ENCODE results near the gene MAPK7.

Gene MAPK7

GRCh38 chr17:19363460-19364035 is 14.8 kb upstream of the MAPK7 start:
- DNase-seq (ENCODE audit: low spot score), result no peak

- no peak for DNase-seq (ENCODE audit: low spot score)
Measured at GRCh38 chr17:19364699-19365498, 13.4 kb upstream of the MAPK7 start.

- no peak for DNase-seq (ENCODE audit: low spot score)
Measured at GRCh38 chr17:19365499-19365817, 12.8 kb upstream of the MAPK7 start.

- DNase-seq (ENCODE audit: low spot score), result no peak
Measured at GRCh38 chr17:19365833-19366636, 12.3 kb upstream of the MAPK7 start.

- no peak for DNase-seq (ENCODE audit: low spot score)
Measured at GRCh38 chr17:19366637-19366972, 11.7 kb upstream of the MAPK7 start.

GRCh38 chr17:19368229-19368628 is 10.1 kb upstream of the MAPK7 start:
- no peak for DNase-seq (ENCODE audit: low spot score)

- DNase-seq (ENCODE audit: low spot score), result no peak
Measured at GRCh38 chr17:19369107-19369778, 9.1 kb upstream of the MAPK7 start.

- no peak for DNase-seq (ENCODE audit: low spot score)
Measured at GRCh38 chr17:19369846-19370492, 8.3 kb upstream of the MAPK7 start.

GRCh38 chr17:19370493-19370960 is 7.8 kb upstream of the MAPK7 start:
- peak; percentile 84 for DNase-seq (ENCODE audit: low spot score)

GRCh38 chr17:19371259-19372010 is 6.9 kb upstream of the MAPK7 start:
- DNase-seq (ENCODE audit: low spot score), result no peak

- no peak for DNase-seq (ENCODE audit: low spot score)
Measured at GRCh38 chr17:19372011-19372370, 6.3 kb upstream of the MAPK7 start.

- no peak for DNase-seq (ENCODE audit: low spot score)
Measured at GRCh38 chr17:19372439-19372838, 5.9 kb upstream of the MAPK7 start.

GRCh38 chr17:19372866-19373504 is 5.3 kb upstream of the MAPK7 start:
- no peak for DNase-seq (ENCODE audit: low spot score)

GRCh38 chr17:19374136-19374535 is 4.2 kb upstream of the MAPK7 start:
- DNase-seq (ENCODE audit: low spot score), result no peak

- DNase-seq (ENCODE audit: low spot score), result no peak
Measured at GRCh38 chr17:19375732-19376131, 2.6 kb upstream of the MAPK7 start.

- DNase-seq (ENCODE audit: low spot score), result no peak
Measured at GRCh38 chr17:19376811-19377210, 1.5 kb upstream of the MAPK7 start.

- DNase-seq (ENCODE audit: low spot score), result peak; percentile 100
Measured at GRCh38 chr17:19377602-19378415, 489 bp upstream of the MAPK7 start.

GRCh38 chr17:19379361-19380065 is 1.2 kb downstream of the MAPK7 start:
- no peak for DNase-seq (ENCODE audit: low spot score)
